Ovary (tissue), 9 donors: Measurements from ENCODE around the gene TRIP4. TPM values are rescaled to one million over a fixed set of nuclear protein-coding genes. Genes with fewer than 3 reads are reported as not detected.
"Not testable (repeated sequence)": the region's sequence is repeated elsewhere in the genome, so short reads cannot be mapped to it uniquely, and the experiment has no call there.

Experiments used
- DNase-seq, 5 donors: peaks; one replicate each; pipeline ENCODE4 v3.0.0-alpha.2; 2019 to 2020
- H3K27ac ChIP-seq, 2 donors: fragments of 200-600 bp; one replicate each; pipeline versions ENCODE4 v1.5.1 to v1.8.0; 2019 to 2022
- H3K27me3 ChIP-seq: fragments of 200-600 bp; one replicate; pipeline ENCODE4 v1.8.0; 2022
- H3K36me3 ChIP-seq: fragments of 200-600 bp; sonication (generic); one replicate; pipeline ENCODE4 v1.5.1; 2019
- H3K4me1 ChIP-seq: one replicate; pipeline ENCODE4 v1.8.1; 2013; ENCODE audit warnings: mild to moderate bottlenecking, moderate library complexity; ENCODE audit not compliant: insufficient read depth
- H3K4me3 ChIP-seq: fragments of 200-600 bp; sonication (generic); one replicate; pipeline ENCODE4 v1.5.1; 2017
- H3K9me3 ChIP-seq, 2 donors: fragments of 200-600 bp in 1 of 2; sonication (generic) in 1 of 2; one replicate each; pipeline versions ENCODE4 v1.5.1 to v1.8.1; 2013 to 2019; ENCODE audit warnings: mild to moderate bottlenecking in 1 of 2, moderate library complexity in 1 of 2
- EP300 ChIP-seq: sonication (generic); formaldehyde crosslinking; IDR thresholded peaks from one replicate; pipeline ENCODE4 v1.6.1; 2017; ENCODE audit warnings: antibody characterized with exemption
- POLR2A ChIP-seq: fragments of 450-650 bp; IDR thresholded peaks from one replicate; pipeline ENCODE4 v1.6.1; 2017; ENCODE audit warnings: antibody characterized with exemption, mild to moderate bottlenecking, moderate library complexity
- WGBS, 3 donors: extraction: QIAGEN DNeasy Blood & Tissue Kit in 1 of 3; methylation state at CpG; one replicate each; pipeline versions ENCODE4 v1.1.5 to v1.1.7; 2013 to 2017; 5-methylcytosine and 5-hydroxymethylcytosine counted together
- intact Hi-C, 4 donors: fragments of 100-400 bp; cut with DNase I; formaldehyde crosslinking; loops; one replicate each; pipeline versions ENCODE4 v1.11.0 to v1.15.1; 2022 to 2023
- polyA plus RNA-seq, 2 donors: library from polyadenylated mRNA; stranded (reverse); fragments of 200-250 nt in 1 of 2; fragments of 350-450 nt in 1 of 2; fragmentation: Illumina TruSeq in 1 of 2; extraction: RNeasy Lipid Tissue Mini Kit (QIAGEN cat#74804) in 1 of 2; gene quantifications; one replicate each; pipeline ENCODE4 v1.2.3, GENCODE V29; 2013 to 2014
- total RNA-seq, 7 donors: library from RNA; depleted of rRNA in 2 of 7; stranded (reverse); fragments of >200 nt in 2 of 7; fragmentation: NEBNext Ultra II Directional in 3 of 7; extraction: Animal tissue kit (Norgen Biotek cat#: 25700) in 3 of 7; gene quantifications; one replicate each; pipeline versions ENCODE4 v1.1.0 to v1.2.4, GENCODE V29; 2016 to 2023
- TF ChIP-seq, protein P1 (sequence below), 3 donors: fragments of 450-650 bp in 2 of 3; fragments of 200-600 bp in 1 of 3; IDR thresholded peaks; one replicate each; pipeline versions ENCODE4 v1.5.1 to v1.8.0; 2016 to 2022; ENCODE audit warnings: antibody characterized with exemption in 3 of 3, mild to moderate bottlenecking in 1 of 3
- donor health status: DM: no; HTN: no; CAD: no; lungs with moderate emphysema.
- donor health status: DM: no; HTN: no; CAD: no.
- donor health status: Bipolar disorder and iron deficiency.
- donor health status: DM: yes; HTN: yes; CAD: no.
- donor health status: DM: no; HTN: no; CAD: no.
- donor health status: DM: yes; HTN: yes; CAD: no.

TRIP4 gene
- total and polyA plus RNA-seq, 9 donors, result 7.4 to 24.0 (median 18.6) TPM

DNA sequence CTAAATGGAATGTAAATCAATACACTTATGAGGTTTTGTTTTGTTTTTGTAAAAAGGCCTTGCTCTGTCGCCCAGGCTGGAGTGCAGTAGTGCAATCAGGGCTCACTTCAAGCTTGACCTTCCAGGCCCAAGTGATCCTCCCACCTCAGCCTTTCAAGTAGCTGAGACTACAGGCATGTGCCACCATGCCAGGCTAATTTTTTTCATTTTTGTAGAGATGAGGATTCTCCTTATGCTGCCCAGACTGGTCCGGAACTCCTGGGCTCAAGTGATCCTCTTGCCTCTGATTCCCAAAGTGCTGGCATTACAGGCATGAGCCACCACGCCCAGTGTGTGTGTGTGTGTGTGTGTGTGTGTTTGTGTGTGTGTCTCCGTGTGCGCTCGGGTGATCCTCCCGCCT lies 1.3 kb upstream of the TRIP4 start:
- TF ChIP-seq, protein P1, sequence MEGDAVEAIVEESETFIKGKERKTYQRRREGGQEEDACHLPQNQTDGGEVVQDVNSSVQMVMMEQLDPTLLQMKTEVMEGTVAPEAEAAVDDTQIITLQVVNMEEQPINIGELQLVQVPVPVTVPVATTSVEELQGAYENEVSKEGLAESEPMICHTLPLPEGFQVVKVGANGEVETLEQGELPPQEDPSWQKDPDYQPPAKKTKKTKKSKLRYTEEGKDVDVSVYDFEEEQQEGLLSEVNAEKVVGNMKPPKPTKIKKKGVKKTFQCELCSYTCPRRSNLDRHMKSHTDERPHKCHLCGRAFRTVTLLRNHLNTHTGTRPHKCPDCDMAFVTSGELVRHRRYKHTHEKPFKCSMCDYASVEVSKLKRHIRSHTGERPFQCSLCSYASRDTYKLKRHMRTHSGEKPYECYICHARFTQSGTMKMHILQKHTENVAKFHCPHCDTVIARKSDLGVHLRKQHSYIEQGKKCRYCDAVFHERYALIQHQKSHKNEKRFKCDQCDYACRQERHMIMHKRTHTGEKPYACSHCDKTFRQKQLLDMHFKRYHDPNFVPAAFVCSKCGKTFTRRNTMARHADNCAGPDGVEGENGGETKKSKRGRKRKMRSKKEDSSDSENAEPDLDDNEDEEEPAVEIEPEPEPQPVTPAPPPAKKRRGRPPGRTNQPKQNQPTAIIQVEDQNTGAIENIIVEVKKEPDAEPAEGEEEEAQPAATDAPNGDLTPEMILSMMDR (IDR thresholded peaks at IDR 0.05), result no peak
- intact Hi-C loops, result no loop called here
- Histone ChIP-seq H3K9me3 (no peaks in the 10 kb centered on the region), H3K27ac (no peak overlapping the region), H3K4me3 (no peak overlapping the region), H3K27me3 (no peaks in the 10 kb centered on the region), H3K4me1 (peaks cover 3% of the 10 kb centered on the region), H3K36me3 (no peaks in the 10 kb centered on the region)
- WGBS, 3 donors, result 84 to 94% (median 86%) methylated on average over 7 of the region's 7 CpGs
- no peak for DNase-seq

GRCh38 chr15:64389036-64389435 lies 1.4 kb downstream of the TRIP4 start:
- TF ChIP-seq, protein P1 (IDR thresholded peaks at IDR 0.05), result no peak
- TF ChIP-seq POLR2A (no peak), EP300 (no peak)
- Histone ChIP-seq H3K27ac (no peak overlapping the region), H3K9me3 (no peaks in the 10 kb centered on the region), H3K4me1 (peaks cover 3% of the 10 kb centered on the region), H3K36me3 (no peaks in the 10 kb centered on the region), H3K4me3 (no peak overlapping the region), H3K27me3 (no peaks in the 10 kb centered on the region)
- intact Hi-C loops, result no loop called here
- no peak for DNase-seq
- 89 to 92% (median 89%) methylated on average over 5 of the region's 5 CpGs for WGBS, 3 donors

- H3K36me3 ChIP-seq, H3K9me3 ChIP-seq, H3K27me3 ChIP-seq, H3K4me1 ChIP-seq, H3K4me3 ChIP-seq, intact Hi-C loops, H3K27ac ChIP-seq, DNase-seq: not testable (repeated sequence)
- WGBS, 3 donors, result 77 to 91% (median 81%) methylated on average over 3 of the region's 3 CpGs
Measured at GRCh38 chr15:64392471-64392870, 4.8 kb downstream of the TRIP4 start.

DNA sequence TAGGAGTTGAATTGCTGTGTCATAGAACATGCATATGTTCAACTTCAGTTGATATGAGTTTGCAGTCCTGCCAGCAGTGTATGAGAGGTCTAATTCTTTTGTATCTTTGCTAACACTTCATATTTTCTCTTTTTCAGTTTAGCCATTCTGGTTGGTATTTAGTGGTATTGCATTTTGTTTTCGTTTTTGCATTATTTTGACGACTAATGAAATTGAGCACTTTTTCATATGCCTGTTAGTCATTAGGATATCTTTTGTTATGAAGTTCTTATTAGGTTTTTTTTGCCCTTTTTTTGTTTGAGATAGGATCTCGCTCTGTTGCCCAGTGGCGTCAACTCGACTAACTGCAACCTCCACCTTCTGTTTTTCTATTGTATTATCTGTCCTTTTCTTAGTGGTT lies 9.2 kb downstream of the TRIP4 start:
- no peaks in the 10 kb centered on the region for H3K36me3 ChIP-seq
- 91 to 93% (median 91%) methylated on average over 5 of the region's 5 CpGs for WGBS, 3 donors

GRCh38 chr15:64398575-64398974 lies 10.9 kb downstream of the TRIP4 start:
- DNase-seq, result no peak
- no peak overlapping the region for H3K27ac ChIP-seq
- WGBS, 3 donors, result 89 to 98% (median 96%) methylated on average over 2 of the region's 2 CpGs
- no peaks in the 10 kb centered on the region for H3K9me3 ChIP-seq
- no peak for TF ChIP-seq EP300
- no peak for TF ChIP-seq POLR2A
- TF ChIP-seq, protein P1 (IDR thresholded peaks at IDR 0.05), result no peak
- no peaks in the 10 kb centered on the region for H3K4me1 ChIP-seq
- H3K27me3 ChIP-seq, result no peaks in the 10 kb centered on the region
- H3K4me3 ChIP-seq, result no peak overlapping the region
- no peaks in the 10 kb centered on the region for H3K36me3 ChIP-seq
- intact Hi-C loops, result no loop called here

More for the DNA sequence above, 9.2 kb downstream of the TRIP4 start:
- no peaks in the 10 kb centered on the region for H3K4me1 ChIP-seq
- intact Hi-C loops, result no loop called here
- DNase-seq, result no peak
- no peaks in the 10 kb centered on the region for H3K27me3 ChIP-seq
- TF ChIP-seq EP300, result no peak
- TF ChIP-seq, protein P1 (IDR thresholded peaks at IDR 0.05), result no peak
- no peak for TF ChIP-seq POLR2A
- H3K4me3 ChIP-seq, result no peak overlapping the region
- H3K27ac ChIP-seq, result no peak overlapping the region
- no peaks in the 10 kb centered on the region for H3K9me3 ChIP-seq
